Thoracic aorta (tissue), 2 donors: ENCODE results near the gene LRRK1. TPM values are rescaled to one million over a fixed set of nuclear protein-coding genes. Genes with fewer than 3 reads are reported as not detected.

Source experiments
- ATAC-seq: fragments of 150-250 bp; one replicate; pipeline ENCODE4 v1.8.0; 2017; ENCODE audit warnings: low read depth; ENCODE audit not compliant: insufficient number of reproducible peaks, low FRiP score
- DNase-seq: peaks from one replicate; pipeline ENCODE4 v3.0.0-alpha.2; 2020; ENCODE audit warnings: low spot score
- H3K27ac ChIP-seq, 2 donors: fragments of 200-600 bp; sonication (generic); 1 replicate in 1 of 2; 2 replicates in 1 of 2; pipeline ENCODE4 v1.5.1; 2016; ENCODE audit warnings: mild to moderate bottlenecking in 2 of 2, moderate library complexity in 2 of 2
- H3K27me3 ChIP-seq: fragments of 200-600 bp; sonication (generic); replicated peaks from 2 replicates; pipeline ENCODE4 v1.6.0; 2016; ENCODE audit warnings: mild to moderate bottlenecking; ENCODE audit not compliant: insufficient read depth
- H3K36me3 ChIP-seq: fragments of 200-600 bp; sonication (generic); one replicate; pipeline ENCODE4 v1.5.1; 2016
- H3K4me1 ChIP-seq, 2 donors: fragments of 200-600 bp; sonication (generic); 1 replicate in 1 of 2; 2 replicates in 1 of 2; pipeline versions ENCODE4 v1.5.1 to v1.6.0; 2016; ENCODE audit warnings: low read depth in 2 of 2, mild to moderate bottlenecking in 1 of 2; ENCODE audit not compliant: control insufficient read depth in 1 of 2
- H3K4me3 ChIP-seq: fragments of 200-600 bp; sonication (generic); 2 replicates; pipeline ENCODE4 v1.5.1; 2016; ENCODE audit warnings: mild to moderate bottlenecking
- H3K9me3 ChIP-seq: fragments of 200-600 bp; sonication (generic); 2 replicates; pipeline ENCODE4 v1.5.1; 2016
- CTCF ChIP-seq: fragments of 200-600 bp; sonication (generic); IDR thresholded peaks from one replicate; pipeline ENCODE4 v1.5.1; 2019; ENCODE audit warnings: antibody characterized with exemption
- total RNA-seq, 2 donors: library from RNA; depleted of rRNA; stranded (reverse); fragments of >200 nt; gene quantifications; one replicate each; pipeline versions ENCODE4 v1.1.0 to v1.2.3, GENCODE V29; 2016

The LRRK1 gene
- total RNA-seq, 2 donors from 2014 or later: 17.2 to 47.1 TPM

DNA sequence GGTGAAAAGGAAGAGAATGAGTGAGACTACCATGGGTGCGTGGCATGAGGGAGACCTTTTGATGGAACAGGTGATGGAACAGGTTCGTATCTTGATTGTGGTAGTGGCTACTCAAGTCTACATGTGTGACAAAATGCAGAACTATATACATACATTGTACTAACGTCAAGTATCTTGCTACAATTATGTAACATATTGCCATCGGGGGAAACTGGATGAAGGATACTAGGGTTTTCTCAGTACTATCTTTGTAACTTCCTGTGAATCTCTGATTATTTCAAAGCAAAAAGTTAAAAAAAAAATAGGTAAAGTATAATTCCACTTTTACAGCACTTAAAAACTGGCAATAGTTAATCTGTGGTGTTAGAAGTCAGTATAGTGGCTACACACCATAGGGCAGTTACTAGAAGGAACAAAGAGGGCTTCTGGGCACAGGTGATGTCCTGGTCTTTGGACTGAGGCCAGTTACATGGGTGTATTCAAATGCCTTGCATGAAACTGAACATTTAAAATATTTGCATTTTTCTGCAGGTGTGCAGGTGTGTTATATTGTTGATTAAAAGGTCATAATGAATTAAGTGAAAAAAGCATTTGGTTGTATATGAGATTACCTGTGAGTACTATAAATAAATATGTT lies 61.4 kb downstream of the LRRK1 start:
- no peak for DNase-seq
- no peaks in the 10 kb centered on the region for H3K4me1 ChIP-seq
- no peaks in the 10 kb centered on the region for H3K9me3 ChIP-seq
- no peak overlapping the region for H3K4me3 ChIP-seq
- ATAC-seq: no peak
- no peak for TF ChIP-seq CTCF
- H3K27me3 ChIP-seq: no peaks in the 10 kb centered on the region
- H3K27ac ChIP-seq: no peak overlapping the region
- no peaks in the 10 kb centered on the region for H3K36me3 ChIP-seq

GRCh38 chr15:100981086-100981485 lies 61.9 kb downstream of the LRRK1 start:
- ATAC-seq (no peak), DNase-seq (no peak)
- H3K4me3 ChIP-seq: no peak overlapping the region
- H3K36me3 ChIP-seq: no peaks in the 10 kb centered on the region
- no peaks in the 10 kb centered on the region for H3K4me1 ChIP-seq
- no peaks in the 10 kb centered on the region for H3K9me3 ChIP-seq
- no peak overlapping the region for H3K27ac ChIP-seq
- H3K27me3 ChIP-seq: no peaks in the 10 kb centered on the region
- no peak for TF ChIP-seq CTCF

GRCh38 chr15:100983221-100983620 lies 64.1 kb downstream of the LRRK1 start:
- Histone ChIP-seq H3K4me3 (no peak overlapping the region), H3K9me3 (no peaks in the 10 kb centered on the region), H3K27ac (no peak overlapping the region), H3K27me3 (no peaks in the 10 kb centered on the region), H3K36me3 (no peaks in the 10 kb centered on the region), H3K4me1 (no peaks in the 10 kb centered on the region)
- DNase-seq: no peak
- TF ChIP-seq CTCF: no peak
- ATAC-seq: no peak

GRCh38 chr15:100985401-100985800 lies 66.2 kb downstream of the LRRK1 start:
- Histone ChIP-seq H3K4me1 (no peaks in the 10 kb centered on the region), H3K27me3 (no peaks in the 10 kb centered on the region), H3K36me3 (no peaks in the 10 kb centered on the region), H3K27ac (no peak overlapping the region), H3K4me3 (no peak overlapping the region), H3K9me3 (no peaks in the 10 kb centered on the region)
- no peak for TF ChIP-seq CTCF
- no peak for DNase-seq
- ATAC-seq: no peak

- TF ChIP-seq CTCF: no peak
- Histone ChIP-seq H3K27ac (no peak overlapping the region), H3K36me3 (no peaks in the 10 kb centered on the region), H3K4me3 (no peak overlapping the region), H3K4me1 (no peaks in the 10 kb centered on the region), H3K27me3 (no peaks in the 10 kb centered on the region), H3K9me3 (no peaks in the 10 kb centered on the region)
- ATAC-seq: no peak
- no peak for DNase-seq
Observed at GRCh38 chr15:100986158-100986896, 67.2 kb downstream of the LRRK1 start.
